Erythroblast (primary cell): ENCODE data around the gene ALS2CL.

Experiments used
- GATA1 ChIP-seq: IDR thresholded peaks from 2 replicates; pipeline ENCODE4 v1.6.1; 2011; ENCODE audit warnings: low read depth, mild to moderate bottlenecking, control low read depth, low read length, moderate library complexity
- POLR2A ChIP-seq: IDR thresholded peaks from 2 replicates; pipeline ENCODE4 v1.6.1; 2011; ENCODE audit warnings: mild to moderate bottlenecking, low read length

DNA sequence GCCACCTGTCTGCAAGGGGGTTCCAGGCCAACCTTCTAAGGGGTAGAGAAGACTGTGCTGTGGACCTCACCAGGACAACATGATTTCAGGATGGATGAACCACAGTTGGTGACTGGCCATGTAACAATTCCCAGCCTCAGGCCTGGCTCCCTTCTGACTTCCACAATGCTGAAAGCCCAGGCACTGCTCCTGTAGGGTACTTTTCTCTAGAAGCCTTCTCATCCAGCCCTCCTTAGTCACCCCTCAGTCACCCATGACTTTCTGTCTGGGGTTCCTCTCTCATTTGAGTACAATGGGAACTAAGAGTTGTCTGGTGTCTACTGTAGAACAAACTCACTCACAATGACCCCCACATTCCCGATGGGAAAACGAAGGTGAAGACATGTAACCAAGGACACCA lies 8.6 kb downstream of the ALS2CL start:
- no peak for TF ChIP-seq POLR2A
- TF ChIP-seq GATA1 = no peak
